KMS-11 (cell line): ENCODE results near the gene LPAR5.

ENCODE experiments used
- H2AFZ ChIP-seq: fragments of 200-600 bp; sonication (generic); 2 replicates; pipeline ENCODE4 v1.6.1; 2016; ENCODE audit warnings: antibody characterized with exemption, mixed run types, low read depth
- H3K27ac ChIP-seq: fragments of 200-600 bp; sonication (generic); 2 replicates; pipeline ENCODE4 v1.6.1; 2016; ENCODE audit warnings: mild to moderate bottlenecking, mixed run types
- H3K27me3 ChIP-seq: fragments of 200-600 bp; sonication (generic); 2 replicates; pipeline ENCODE4 v1.6.1; 2017; ENCODE audit warnings: mild to moderate bottlenecking, low read depth, mixed run types, moderate library complexity; ENCODE audit not compliant: insufficient read depth
- H3K36me3 ChIP-seq: fragments of 200-600 bp; sonication (generic); 2 replicates; pipeline ENCODE4 v1.6.1; 2017; ENCODE audit warnings: mild to moderate bottlenecking, mixed run types; ENCODE audit not compliant: insufficient read depth
- H3K4me1 ChIP-seq: fragments of 200-600 bp; sonication (generic); 2 replicates; pipeline ENCODE4 v1.6.1; 2016; ENCODE audit warnings: mild to moderate bottlenecking, low read depth, mixed run types; ENCODE audit not compliant: poor library complexity, severe bottlenecking
- H3K4me2 ChIP-seq: fragments of 200-600 bp; sonication (generic); 2 replicates; pipeline ENCODE4 v1.7.0; 2016; ENCODE audit warnings: mild to moderate bottlenecking, mixed run types
- H3K4me3 ChIP-seq: fragments of 200-600 bp; sonication (generic); IDR thresholded peaks from 2 replicates; pipeline ENCODE4 v1.6.1; 2017; ENCODE audit warnings: low read depth, low read length, mixed read lengths; ENCODE audit not compliant: insufficient read depth
- H3K79me2 ChIP-seq: fragments of 200-600 bp; sonication (generic); 2 replicates; pipeline ENCODE4 v1.6.1; 2016; ENCODE audit warnings: low read depth, mixed run types; ENCODE audit not compliant: insufficient read depth
- H3K9ac ChIP-seq: fragments of 200-600 bp; sonication (generic); 2 replicates; pipeline ENCODE4 v1.6.1; 2016; ENCODE audit warnings: mild to moderate bottlenecking, mixed run types
- H4K20me1 ChIP-seq: fragments of 200-600 bp; sonication (generic); 2 replicates; pipeline ENCODE4 v1.6.1; 2016; ENCODE audit warnings: mild to moderate bottlenecking, mixed run types; ENCODE audit not compliant: insufficient read depth
- TF ChIP-seq, protein P1 (sequence below): fragments of 200-600 bp; sonication (generic); conservative IDR thresholded peaks from 2 replicates; pipeline ENCODE4 v1.6.1; 2017; ENCODE audit warnings: low read depth, mild to moderate bottlenecking, antibody characterized with exemption, low read length, moderate library complexity, mixed read lengths

LPAR5 gene

DNA sequence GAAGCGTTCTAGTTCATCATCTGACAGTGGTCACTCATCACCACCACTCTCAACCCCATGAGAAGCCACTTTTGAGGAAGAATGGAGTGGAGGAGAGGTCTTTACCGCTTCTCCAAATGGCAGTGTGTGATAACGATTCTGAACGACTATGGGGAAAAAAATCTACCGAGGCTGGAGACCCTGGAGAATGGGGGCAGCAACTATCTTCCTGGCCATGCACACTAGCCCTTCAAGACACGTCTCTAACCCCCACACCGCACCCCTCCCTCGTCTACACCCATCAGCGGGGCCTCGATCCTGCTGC is 26.8 kb upstream of the LPAR5 start:
- H3K4me1 ChIP-seq, result peaks cover 13% of the 10 kb centered on the region
- peak overlapping the region; percentile 51; the same call in 1 of the 2 replicates for H2AFZ ChIP-seq
- TF ChIP-seq, protein P1, sequence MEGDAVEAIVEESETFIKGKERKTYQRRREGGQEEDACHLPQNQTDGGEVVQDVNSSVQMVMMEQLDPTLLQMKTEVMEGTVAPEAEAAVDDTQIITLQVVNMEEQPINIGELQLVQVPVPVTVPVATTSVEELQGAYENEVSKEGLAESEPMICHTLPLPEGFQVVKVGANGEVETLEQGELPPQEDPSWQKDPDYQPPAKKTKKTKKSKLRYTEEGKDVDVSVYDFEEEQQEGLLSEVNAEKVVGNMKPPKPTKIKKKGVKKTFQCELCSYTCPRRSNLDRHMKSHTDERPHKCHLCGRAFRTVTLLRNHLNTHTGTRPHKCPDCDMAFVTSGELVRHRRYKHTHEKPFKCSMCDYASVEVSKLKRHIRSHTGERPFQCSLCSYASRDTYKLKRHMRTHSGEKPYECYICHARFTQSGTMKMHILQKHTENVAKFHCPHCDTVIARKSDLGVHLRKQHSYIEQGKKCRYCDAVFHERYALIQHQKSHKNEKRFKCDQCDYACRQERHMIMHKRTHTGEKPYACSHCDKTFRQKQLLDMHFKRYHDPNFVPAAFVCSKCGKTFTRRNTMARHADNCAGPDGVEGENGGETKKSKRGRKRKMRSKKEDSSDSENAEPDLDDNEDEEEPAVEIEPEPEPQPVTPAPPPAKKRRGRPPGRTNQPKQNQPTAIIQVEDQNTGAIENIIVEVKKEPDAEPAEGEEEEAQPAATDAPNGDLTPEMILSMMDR, result no peak
- peak overlapping the region; percentile 41; the same call in 1 of the 2 replicates for H3K9ac ChIP-seq
- H3K27ac ChIP-seq, result no peak overlapping the region
- H3K4me3 ChIP-seq, result no peak overlapping the region
- no peaks in the 10 kb centered on the region for H4K20me1 ChIP-seq
- peaks cover 10% of the 10 kb centered on the region; the same call in 1 of the 2 replicates for H3K79me2 ChIP-seq
- H3K27me3 ChIP-seq, result no peaks in the 10 kb centered on the region
- no peaks in the 10 kb centered on the region for H3K36me3 ChIP-seq
- H3K4me2 ChIP-seq, result peak overlapping the region; percentile 96

DNA sequence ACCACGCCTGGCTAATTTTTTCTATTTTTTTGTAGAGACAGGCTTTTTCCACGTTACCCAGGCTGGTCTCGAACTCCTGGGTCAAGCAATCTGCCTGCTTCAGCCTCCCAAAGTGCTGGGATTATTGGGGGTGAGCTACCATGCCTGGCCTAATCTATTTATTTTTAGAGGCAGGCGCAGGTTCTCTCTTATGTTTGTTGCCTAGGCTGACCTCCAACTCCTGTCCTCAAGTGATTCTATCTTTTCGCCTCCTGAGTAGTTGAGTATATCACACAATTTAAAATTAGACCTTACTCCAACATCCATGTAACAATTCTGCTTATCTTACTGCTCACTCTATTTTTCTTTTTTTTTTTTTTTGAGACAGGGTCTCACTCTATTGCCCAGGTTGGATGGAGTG is 18.2 kb upstream of the LPAR5 start:
- no peaks in the 10 kb centered on the region for H3K36me3 ChIP-seq
- TF ChIP-seq, protein P1, result no peak

DNA sequence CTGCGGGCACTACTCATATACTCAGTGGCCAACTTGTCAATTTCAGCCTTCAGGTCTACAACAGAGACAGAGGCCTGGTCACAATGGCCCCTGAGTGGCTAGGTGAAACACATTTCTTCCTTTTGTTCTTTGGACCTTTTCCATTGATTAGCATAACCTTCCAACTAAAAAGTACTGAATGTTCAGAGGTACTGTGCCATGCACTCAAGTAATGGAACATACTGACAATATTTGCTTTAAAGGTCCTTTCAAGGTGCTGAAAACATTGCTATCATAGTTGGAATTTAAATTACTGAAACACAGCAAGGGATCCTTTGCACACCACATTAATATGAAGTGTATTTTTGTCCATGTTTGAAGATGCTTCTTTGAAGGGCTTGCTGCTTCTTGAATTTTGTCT is 17.6 kb upstream of the LPAR5 start:
- no peaks in the 10 kb centered on the region for H3K36me3 ChIP-seq
- H3K9ac ChIP-seq, result no peak overlapping the region
- H3K27me3 ChIP-seq, result no peaks in the 10 kb centered on the region

More for the DNA sequence above, 18.2 kb upstream of the LPAR5 start:
- no peak overlapping the region for H3K4me2 ChIP-seq
- no peak overlapping the region for H3K4me3 ChIP-seq
- no peaks in the 10 kb centered on the region for H3K27me3 ChIP-seq
- no peak overlapping the region for H2AFZ ChIP-seq
- no peaks in the 10 kb centered on the region for H4K20me1 ChIP-seq
- no peaks in the 10 kb centered on the region for H3K4me1 ChIP-seq
- no peak overlapping the region for H3K27ac ChIP-seq
- H3K79me2 ChIP-seq, result no peaks in the 10 kb centered on the region
- H3K9ac ChIP-seq, result no peak overlapping the region

DNA sequence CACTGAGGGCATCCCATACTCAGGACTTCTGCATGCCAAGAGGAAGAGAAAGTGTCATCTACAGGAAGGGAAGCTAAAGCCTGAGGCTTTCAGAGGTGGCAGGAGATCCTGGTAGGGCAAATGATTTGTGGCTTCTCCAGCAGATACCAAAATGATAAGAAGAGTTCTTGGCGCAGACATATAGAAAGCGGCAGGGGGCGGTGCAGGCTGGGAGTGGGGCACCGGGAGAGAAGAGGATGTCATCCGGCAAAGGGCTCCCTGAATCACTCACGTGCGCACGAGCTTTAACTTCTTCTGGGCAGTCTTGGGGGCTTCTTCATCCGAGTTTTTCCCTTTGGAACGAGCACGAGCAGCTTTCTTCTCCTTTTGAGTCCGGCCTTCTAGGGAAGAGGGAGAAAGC is 16.6 kb upstream of the LPAR5 start:
- H3K4me3 ChIP-seq, result no peak overlapping the region
- TF ChIP-seq, protein P1, result no peak
- no peaks in the 10 kb centered on the region for H3K79me2 ChIP-seq
- H3K4me1 ChIP-seq, result no peaks in the 10 kb centered on the region
- H3K27me3 ChIP-seq, result no peaks in the 10 kb centered on the region
- H3K4me2 ChIP-seq, result no peak overlapping the region
- no peak overlapping the region for H3K27ac ChIP-seq
- no peak overlapping the region for H2AFZ ChIP-seq
- no peaks in the 10 kb centered on the region for H3K36me3 ChIP-seq
- no peaks in the 10 kb centered on the region for H4K20me1 ChIP-seq
- no peak overlapping the region for H3K9ac ChIP-seq

More for the DNA sequence above, 17.6 kb upstream of the LPAR5 start:
- TF ChIP-seq, protein P1, result no peak
- H2AFZ ChIP-seq, result no peak overlapping the region
- H3K79me2 ChIP-seq, result no peaks in the 10 kb centered on the region
- H3K4me1 ChIP-seq, result no peaks in the 10 kb centered on the region
- H3K4me2 ChIP-seq, result no peak overlapping the region
- no peak overlapping the region for H3K27ac ChIP-seq
- no peak overlapping the region for H3K4me3 ChIP-seq
- no peaks in the 10 kb centered on the region for H4K20me1 ChIP-seq
